ENCODE measurements around the gene HOXB9. TPM values are rescaled to one million over a fixed set of nuclear protein-coding genes. Genes with fewer than 3 reads are reported as not detected.

Gene HOXB9
- total RNA-seq, 1 experiment from 2014 or later: 27.8 TPM

GRCh38 chr17:48613862-48614694, 12.1 kb downstream of the HOXB9 start:
- CTCF ChIA-PET: interaction anchor here (0.6 to 2.9 kb wide), 10 partner anchors 9 to 589 kb away, joined by 3 to 10 read pairs (median 4); partner anchors contain the start of genes HOXB6 and HOXB9
- no peak for TF ChIP-seq CTCF (IDR thresholded peaks at IDR 0.05; ENCODE audit: unreplicated experiment)
- Mint-ChIP-seq H3K4me3 (ENCODE audit: low read depth, unreplicated experiment) (peak overlapping the region; percentile 88), H3K9me3 (ENCODE audit: low read depth, unreplicated experiment) (no peaks in the 10 kb centered on the region), H3K27ac (ENCODE audit: unreplicated experiment) (peak overlapping the region; percentile 74), H3K36me3 (ENCODE audit: insufficient read depth, unreplicated experiment) (peaks cover 100% of the 10 kb centered on the region), H3K27me3 (ENCODE audit: unreplicated experiment) (peaks cover 45% of the 10 kb centered on the region), H3K4me1 (ENCODE audit: low read depth, unreplicated experiment) (peaks cover 36% of the 10 kb centered on the region)
- intact Hi-C loops (cut with micrococcal nuclease; ENCODE audit: unreplicated experiment): no loop called here
- BruUV-seq (replicated peaks): no TSS peak
- no peak for DNase-seq

- no peak for DNase-seq
- Mint-ChIP-seq H3K27me3 (ENCODE audit: unreplicated experiment) (peaks cover 35% of the 10 kb centered on the region), H3K27ac (ENCODE audit: unreplicated experiment) (peak overlapping the region; percentile 74), H3K4me1 (ENCODE audit: low read depth, unreplicated experiment) (peaks cover 32% of the 10 kb centered on the region), H3K36me3 (ENCODE audit: insufficient read depth, unreplicated experiment) (peaks cover 99% of the 10 kb centered on the region), H3K9me3 (ENCODE audit: low read depth, unreplicated experiment) (no peaks in the 10 kb centered on the region), H3K4me3 (ENCODE audit: low read depth, unreplicated experiment) (peak overlapping the region; percentile 88)
- intact Hi-C loops (cut with micrococcal nuclease; ENCODE audit: unreplicated experiment): no loop called here
- CTCF ChIA-PET: interaction anchor here (0.6 to 1.7 kb wide), 8 partner anchors 8 to 466 kb away, joined by 3 to 6 read pairs (median 3); partner anchors contain the start of genes HOXB6 and HOXB9
- peak; percentile 44 for TF ChIP-seq CTCF (IDR thresholded peaks at IDR 0.05; ENCODE audit: unreplicated experiment)
- TSS peak; percentile 34 for BruUV-seq (replicated peaks)
These were observed 13.1 kb downstream of the HOXB9 start for GRCh38 chr17:48612854-48613691.

GRCh38 chr17:48612456-48612853, 13.7 kb downstream of the HOXB9 start:
- DNase-seq: no peak
- BruUV-seq (replicated peaks): no TSS peak
- Mint-ChIP-seq H3K36me3 (ENCODE audit: insufficient read depth, unreplicated experiment) (peaks cover 99% of the 10 kb centered on the region), H3K27ac (ENCODE audit: unreplicated experiment) (peak overlapping the region; percentile 74), H3K27me3 (ENCODE audit: unreplicated experiment) (peaks cover 29% of the 10 kb centered on the region), H3K4me3 (ENCODE audit: low read depth, unreplicated experiment) (peak overlapping the region; percentile 88), H3K9me3 (ENCODE audit: low read depth, unreplicated experiment) (no peaks in the 10 kb centered on the region), H3K4me1 (ENCODE audit: low read depth, unreplicated experiment) (peaks cover 35% of the 10 kb centered on the region)
- intact Hi-C loops (cut with micrococcal nuclease; ENCODE audit: unreplicated experiment): no loop called here
- peak; percentile 13 for TF ChIP-seq CTCF (IDR thresholded peaks at IDR 0.05; ENCODE audit: unreplicated experiment)
- CTCF ChIA-PET: interaction anchor here (0.6 to 1.3 kb wide), 4 partner anchors 10 to 277 kb away, joined by 3 read pairs; no protein-coding TSS in a partner anchor

- Mint-ChIP-seq H3K9me3 (ENCODE audit: low read depth, unreplicated experiment) (no peaks in the 10 kb centered on the region), H3K36me3 (ENCODE audit: insufficient read depth, unreplicated experiment) (peaks cover 99% of the 10 kb centered on the region), H3K4me1 (ENCODE audit: low read depth, unreplicated experiment) (peaks cover 32% of the 10 kb centered on the region), H3K4me3 (ENCODE audit: low read depth, unreplicated experiment) (peak overlapping the region; percentile 88), H3K27ac (ENCODE audit: unreplicated experiment) (peak overlapping the region; percentile 74), H3K27me3 (ENCODE audit: unreplicated experiment) (peaks cover 23% of the 10 kb centered on the region)
- no TSS peak for BruUV-seq (replicated peaks)
- TF ChIP-seq CTCF (IDR thresholded peaks at IDR 0.05; ENCODE audit: unreplicated experiment): no peak
- DNase-seq: peak; percentile 80
- CTCF ChIA-PET: interaction anchor here (1.3 kb wide), 1 partner anchor 276 kb away, joined by 3 read pairs; no protein-coding TSS in a partner anchor
- intact Hi-C loops (cut with micrococcal nuclease; ENCODE audit: unreplicated experiment): no loop called here
These were observed 14.3 kb downstream of the HOXB9 start for GRCh38 chr17:48611681-48612455.

All from Calu3 (cell line).